Smooth muscle cell (in vitro differentiated cells): ENCODE measurements around the gene PANX3. TPM values are rescaled to one million over a fixed set of nuclear protein-coding genes. Genes with fewer than 3 reads are reported as not detected.

Source experiments
- DNase-seq: peaks from one replicate; lab custom pipeline; 2025; ENCODE audit not compliant: unreplicated experiment; lab: John Stamatoyannopoulos, UW
- H2AFZ ChIP-seq: fragments of 200-600 bp; sonication (generic); 2 replicates; pipeline ENCODE4 v1.6.0; 2016; ENCODE audit warnings: antibody characterized with exemption, low read depth, mild to moderate bottlenecking
- H3F3A ChIP-seq: fragments of 200-600 bp; sonication (generic); 2 replicates; pipeline ENCODE4 v1.6.0; 2017; ENCODE audit warnings: antibody characterized with exemption, low read depth
- H3K27ac ChIP-seq: fragments of 200-600 bp; sonication (generic); 2 replicates; pipeline ENCODE4 v1.5.1; 2016; ENCODE audit warnings: low read depth, mild to moderate bottlenecking
- H3K27me3 ChIP-seq: fragments of 200-600 bp; sonication (generic); 2 replicates; pipeline ENCODE4 v1.6.1; 2016; ENCODE audit warnings: low read depth, mild to moderate bottlenecking
- H3K36me3 ChIP-seq: fragments of 200-600 bp; sonication (generic); 2 replicates; pipeline ENCODE4 v1.5.1; 2016; ENCODE audit warnings: low read depth
- H3K4me1 ChIP-seq: fragments of 200-600 bp; sonication (generic); 2 replicates; pipeline ENCODE4 v1.5.1; 2016; ENCODE audit warnings: low read depth
- H3K4me2 ChIP-seq: fragments of 200-600 bp; sonication (generic); 2 replicates; pipeline ENCODE4 v1.6.0; 2016; ENCODE audit warnings: mild to moderate bottlenecking
- H3K4me3 ChIP-seq: fragments of 200-600 bp; sonication (generic); 2 replicates; pipeline ENCODE4 v1.5.1; 2016; ENCODE audit warnings: mild to moderate bottlenecking
- H3K79me2 ChIP-seq: fragments of 200-600 bp; sonication (generic); 2 replicates; pipeline ENCODE4 v1.6.0; 2016; ENCODE audit warnings: low read depth, mild to moderate bottlenecking
- H3K9ac ChIP-seq: fragments of 200-600 bp; sonication (generic); 2 replicates; pipeline ENCODE4 v1.6.0; 2016; ENCODE audit warnings: low read depth
- H3K9me3 ChIP-seq: fragments of 200-600 bp; sonication (generic); replicated peaks from 2 replicates; pipeline ENCODE4 v1.5.1; 2016; ENCODE audit warnings: low read depth
- H4K20me1 ChIP-seq: fragments of 200-600 bp; sonication (generic); 2 replicates; pipeline ENCODE4 v1.6.0; 2016; ENCODE audit warnings: low read depth
- WGBS: methylation state at CpG from one replicate; pipeline ENCODE4 v1.1.7; 2016; ENCODE audit warnings: low lambda C conversion rate; 5-methylcytosine and 5-hydroxymethylcytosine counted together
- polyA plus RNA-seq: library from polyadenylated mRNA; unstranded; fragments of >200 nt; fragmentation: Nextera tagmentation; extraction: Ambion mirVana; gene quantifications from 2 replicates; pipeline ENCODE4 v1.2.1, GENCODE V29; 2016
- total RNA-seq: library from RNA; depleted of rRNA; stranded (reverse); fragments of >200 nt; gene quantifications from 2 replicates; pipeline ENCODE4 v1.2.3, GENCODE V29; 2014
- TF ChIP-seq, protein P1 (sequence below): fragments of 200-600 bp; sonication (generic); IDR thresholded peaks from 2 replicates; pipeline ENCODE4 v1.5.1; 2017; ENCODE audit warnings: borderline replicate concordance, mild to moderate bottlenecking, antibody characterized with exemption; ENCODE audit not compliant: insufficient read depth, poor library complexity, severe bottlenecking

The PANX3 gene
- total and polyA plus RNA-seq, 2 experiments from 2014 or later, result not detected

DNA sequence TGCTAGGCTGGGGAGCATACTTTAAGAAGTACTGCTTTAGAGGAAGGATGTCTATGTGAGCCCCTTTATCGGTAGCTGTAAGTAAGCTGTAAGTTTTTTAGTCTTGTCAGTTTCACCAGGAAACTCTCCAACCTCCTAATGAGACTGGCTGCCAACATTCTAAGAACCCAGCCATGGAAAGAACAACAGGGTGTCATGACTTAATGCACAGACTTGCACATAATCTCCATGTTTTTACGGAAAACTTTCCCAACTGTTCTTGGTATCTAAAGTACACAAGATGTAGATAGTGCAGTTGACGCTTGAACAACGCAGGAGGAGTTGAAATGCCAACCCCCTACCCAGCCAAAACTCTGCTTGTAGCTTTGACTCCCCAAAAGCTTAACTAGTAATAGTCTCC lies 32.5 kb upstream of the PANX3 start:
- TF ChIP-seq, protein P1, sequence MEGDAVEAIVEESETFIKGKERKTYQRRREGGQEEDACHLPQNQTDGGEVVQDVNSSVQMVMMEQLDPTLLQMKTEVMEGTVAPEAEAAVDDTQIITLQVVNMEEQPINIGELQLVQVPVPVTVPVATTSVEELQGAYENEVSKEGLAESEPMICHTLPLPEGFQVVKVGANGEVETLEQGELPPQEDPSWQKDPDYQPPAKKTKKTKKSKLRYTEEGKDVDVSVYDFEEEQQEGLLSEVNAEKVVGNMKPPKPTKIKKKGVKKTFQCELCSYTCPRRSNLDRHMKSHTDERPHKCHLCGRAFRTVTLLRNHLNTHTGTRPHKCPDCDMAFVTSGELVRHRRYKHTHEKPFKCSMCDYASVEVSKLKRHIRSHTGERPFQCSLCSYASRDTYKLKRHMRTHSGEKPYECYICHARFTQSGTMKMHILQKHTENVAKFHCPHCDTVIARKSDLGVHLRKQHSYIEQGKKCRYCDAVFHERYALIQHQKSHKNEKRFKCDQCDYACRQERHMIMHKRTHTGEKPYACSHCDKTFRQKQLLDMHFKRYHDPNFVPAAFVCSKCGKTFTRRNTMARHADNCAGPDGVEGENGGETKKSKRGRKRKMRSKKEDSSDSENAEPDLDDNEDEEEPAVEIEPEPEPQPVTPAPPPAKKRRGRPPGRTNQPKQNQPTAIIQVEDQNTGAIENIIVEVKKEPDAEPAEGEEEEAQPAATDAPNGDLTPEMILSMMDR, result no peak
- H3K4me1 ChIP-seq, result no peaks in the 10 kb centered on the region
- no peak for DNase-seq
- H2AFZ ChIP-seq, result no peak overlapping the region
- no peak overlapping the region for H3K4me2 ChIP-seq
- peaks cover 5% of the 10 kb centered on the region for H3K27me3 ChIP-seq
- H3K4me3 ChIP-seq, result no peak overlapping the region
- WGBS, result 74% methylated on average over 4 of the region's 4 CpGs
- H3K9me3 ChIP-seq, result no peaks in the 10 kb centered on the region
- H3K79me2 ChIP-seq, result no peaks in the 10 kb centered on the region
- no peak overlapping the region for H3K27ac ChIP-seq
- H3F3A ChIP-seq, result no peaks in the 10 kb centered on the region
- H3K9ac ChIP-seq, result no peak overlapping the region
- no peaks in the 10 kb centered on the region for H4K20me1 ChIP-seq
- no peaks in the 10 kb centered on the region for H3K36me3 ChIP-seq

DNA sequence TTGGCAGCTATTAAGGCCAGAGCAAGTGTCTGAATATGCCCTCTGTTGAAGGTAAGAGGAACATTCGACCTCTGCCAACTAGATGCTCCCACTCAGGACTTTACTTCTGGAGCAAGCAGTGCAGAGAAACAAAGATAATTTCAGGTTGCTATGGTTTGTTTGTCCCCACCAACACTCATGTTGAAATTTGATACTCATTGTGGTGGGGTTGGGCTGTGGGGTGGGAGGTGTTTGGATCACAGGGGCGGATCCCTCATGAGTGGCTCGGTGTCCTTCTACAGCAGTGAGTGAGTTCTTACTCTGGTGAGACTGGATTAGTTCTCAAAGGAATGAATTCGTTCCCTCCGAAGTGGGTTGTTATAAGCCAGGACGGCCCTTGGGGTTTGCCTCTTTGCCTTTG lies 29.4 kb upstream of the PANX3 start:
- Histone ChIP-seq H3K27ac (no peak overlapping the region), H3K4me3 (no peak overlapping the region), H3F3A (no peaks in the 10 kb centered on the region), H3K9me3 (no peaks in the 10 kb centered on the region), H3K4me2 (no peak overlapping the region), H3K36me3 (no peaks in the 10 kb centered on the region), H4K20me1 (no peaks in the 10 kb centered on the region), H3K79me2 (no peaks in the 10 kb centered on the region), H3K9ac (no peak overlapping the region), H3K27me3 (peaks cover 2% of the 10 kb centered on the region), H3K4me1 (no peaks in the 10 kb centered on the region), H2AFZ (no peak overlapping the region)
- TF ChIP-seq, protein P1, result no peak
- WGBS, result 87% methylated on average over 6 of the region's 6 CpGs
- DNase-seq, result no peak

DNA sequence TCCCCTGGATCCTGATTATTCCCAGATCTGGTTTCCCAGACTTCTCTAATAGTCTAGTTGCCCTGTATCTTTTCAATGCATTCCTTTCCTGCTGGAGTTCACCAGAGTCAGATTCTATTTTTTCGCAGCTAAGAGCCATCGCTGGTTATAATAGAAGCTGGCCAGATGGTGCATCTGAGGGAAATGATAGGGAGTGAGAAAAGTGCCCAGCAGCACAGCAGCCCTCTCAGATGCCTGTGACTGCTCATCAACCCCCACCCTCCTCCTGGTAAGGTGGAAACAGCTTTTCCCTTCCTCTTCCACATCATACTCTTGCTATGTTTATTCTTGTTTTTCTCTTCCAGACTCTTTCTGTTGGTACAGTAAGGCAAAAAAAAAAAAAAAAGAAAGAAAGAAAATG lies 28.7 kb upstream of the PANX3 start:
- no peak overlapping the region for H3K27ac ChIP-seq
- WGBS, result 89% methylated on average over 2 of the region's 2 CpGs
- H3K4me1 ChIP-seq, result no peaks in the 10 kb centered on the region
- TF ChIP-seq, protein P1, result no peak
- no peaks in the 10 kb centered on the region for H3K79me2 ChIP-seq
- H3K27me3 ChIP-seq, result no peaks in the 10 kb centered on the region
- H3K4me3 ChIP-seq, result no peak overlapping the region
- no peaks in the 10 kb centered on the region for H3F3A ChIP-seq
- no peak overlapping the region for H3K4me2 ChIP-seq
- no peak overlapping the region for H2AFZ ChIP-seq
- no peak overlapping the region for H3K9ac ChIP-seq
- H3K9me3 ChIP-seq, result no peaks in the 10 kb centered on the region
- DNase-seq, result no peak
- no peaks in the 10 kb centered on the region for H4K20me1 ChIP-seq
- H3K36me3 ChIP-seq, result no peaks in the 10 kb centered on the region

DNA sequence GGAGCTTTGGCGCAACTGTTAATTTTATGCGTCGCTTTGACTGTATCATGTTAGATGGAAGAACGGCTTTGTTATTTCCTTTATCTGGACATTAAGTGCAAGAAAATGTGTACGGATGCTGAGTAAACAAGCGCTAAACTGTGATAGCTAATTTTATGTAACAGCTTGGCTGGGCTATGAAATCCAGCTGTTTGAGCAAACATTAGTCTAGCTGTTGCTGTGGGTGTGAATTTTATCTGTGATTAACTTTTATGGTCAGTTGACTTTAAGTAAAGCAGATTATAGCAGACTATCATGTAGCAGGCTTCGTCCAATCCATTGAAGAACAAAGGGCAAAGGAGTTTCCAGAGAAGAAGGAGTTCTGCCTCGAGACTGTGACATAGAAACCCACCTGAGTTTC lies 27.4 kb upstream of the PANX3 start:
- 83% methylated on average over 8 of the region's 8 CpGs for WGBS
- no peak overlapping the region for H3K4me2 ChIP-seq
- no peaks in the 10 kb centered on the region for H3K4me1 ChIP-seq
- H3K27me3 ChIP-seq, result no peaks in the 10 kb centered on the region
- no peaks in the 10 kb centered on the region for H3F3A ChIP-seq
- H3K27ac ChIP-seq, result no peak overlapping the region
- no peak overlapping the region for H3K4me3 ChIP-seq
- no peaks in the 10 kb centered on the region for H3K79me2 ChIP-seq
- no peaks in the 10 kb centered on the region for H3K9me3 ChIP-seq
- H3K9ac ChIP-seq, result no peak overlapping the region
- no peaks in the 10 kb centered on the region for H3K36me3 ChIP-seq
- no peaks in the 10 kb centered on the region for H4K20me1 ChIP-seq
- no peak for DNase-seq
- no peak overlapping the region for H2AFZ ChIP-seq
- TF ChIP-seq, protein P1, result no peak
